ENCODE measurements around the gene FER.

FER gene

DNA sequence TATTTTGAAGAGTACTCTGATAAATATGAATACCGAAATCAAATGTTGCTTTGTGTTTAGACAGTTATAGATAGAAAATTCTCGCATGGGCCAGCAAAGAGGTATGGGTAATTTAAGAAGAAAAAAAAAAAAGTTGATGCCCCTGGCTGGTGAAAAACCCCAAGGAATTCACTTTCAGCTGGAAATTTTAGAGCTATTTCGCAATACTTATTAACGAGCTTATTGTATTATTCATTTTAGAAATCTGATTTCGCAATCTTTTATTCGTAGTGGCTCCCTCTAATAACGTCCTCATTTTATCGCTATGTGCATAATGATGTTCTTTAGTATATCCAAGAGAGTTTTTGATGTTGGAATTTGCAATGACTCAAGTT, 18.5 kb upstream of the FER start:
- TF ChIP-seq, protein P1, sequence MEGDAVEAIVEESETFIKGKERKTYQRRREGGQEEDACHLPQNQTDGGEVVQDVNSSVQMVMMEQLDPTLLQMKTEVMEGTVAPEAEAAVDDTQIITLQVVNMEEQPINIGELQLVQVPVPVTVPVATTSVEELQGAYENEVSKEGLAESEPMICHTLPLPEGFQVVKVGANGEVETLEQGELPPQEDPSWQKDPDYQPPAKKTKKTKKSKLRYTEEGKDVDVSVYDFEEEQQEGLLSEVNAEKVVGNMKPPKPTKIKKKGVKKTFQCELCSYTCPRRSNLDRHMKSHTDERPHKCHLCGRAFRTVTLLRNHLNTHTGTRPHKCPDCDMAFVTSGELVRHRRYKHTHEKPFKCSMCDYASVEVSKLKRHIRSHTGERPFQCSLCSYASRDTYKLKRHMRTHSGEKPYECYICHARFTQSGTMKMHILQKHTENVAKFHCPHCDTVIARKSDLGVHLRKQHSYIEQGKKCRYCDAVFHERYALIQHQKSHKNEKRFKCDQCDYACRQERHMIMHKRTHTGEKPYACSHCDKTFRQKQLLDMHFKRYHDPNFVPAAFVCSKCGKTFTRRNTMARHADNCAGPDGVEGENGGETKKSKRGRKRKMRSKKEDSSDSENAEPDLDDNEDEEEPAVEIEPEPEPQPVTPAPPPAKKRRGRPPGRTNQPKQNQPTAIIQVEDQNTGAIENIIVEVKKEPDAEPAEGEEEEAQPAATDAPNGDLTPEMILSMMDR (IDR thresholded peaks at IDR 0.05; ENCODE audit: low read length, missing control alignments): no peak
- no peak for DNase-seq (ENCODE audit: low read depth)
- peak overlapping the region; percentile 71 for H3K4me3 ChIP-seq (replicated peaks; ENCODE audit: low read depth, low read length)

DNA sequence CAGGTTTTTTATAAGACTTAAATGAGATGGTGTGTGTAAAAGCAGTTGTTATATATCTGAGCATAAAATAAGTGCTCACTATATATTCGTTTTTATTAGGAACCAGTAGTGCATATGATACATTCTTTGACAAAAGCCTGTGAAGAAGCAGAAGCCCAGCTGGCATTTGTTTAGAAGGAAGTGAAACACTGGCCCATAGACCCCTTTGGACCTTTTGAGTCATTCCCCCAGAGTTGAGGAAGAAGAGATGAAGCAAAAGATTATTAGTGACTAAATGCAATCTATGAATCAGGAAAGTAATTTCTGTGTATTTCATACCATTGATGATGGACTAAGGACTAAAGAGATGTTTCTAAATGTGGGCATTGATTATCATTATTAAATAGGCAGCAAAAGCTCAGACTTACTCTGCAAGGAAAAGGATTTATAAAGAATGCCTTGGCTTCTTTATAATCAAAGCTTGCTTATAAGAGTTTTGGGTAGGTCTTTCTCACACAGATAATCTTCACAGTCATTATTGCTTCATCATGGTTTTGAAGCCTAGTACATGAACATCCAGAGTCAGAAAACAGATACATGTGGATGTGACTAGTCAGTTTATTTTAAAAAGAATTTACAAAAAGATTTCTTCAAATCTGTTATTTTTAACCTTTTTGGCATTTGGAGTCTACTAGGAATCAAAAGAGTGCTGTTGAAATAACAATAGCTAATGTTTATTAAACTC, 16.9 kb upstream of the FER start:
- DNase-seq (ENCODE audit: low read depth): no peak
- no peak overlapping the region for H3K4me3 ChIP-seq (replicated peaks; ENCODE audit: low read depth, low read length)
- TF ChIP-seq, protein P1 (IDR thresholded peaks at IDR 0.05; ENCODE audit: low read length, missing control alignments): no peak

DNA sequence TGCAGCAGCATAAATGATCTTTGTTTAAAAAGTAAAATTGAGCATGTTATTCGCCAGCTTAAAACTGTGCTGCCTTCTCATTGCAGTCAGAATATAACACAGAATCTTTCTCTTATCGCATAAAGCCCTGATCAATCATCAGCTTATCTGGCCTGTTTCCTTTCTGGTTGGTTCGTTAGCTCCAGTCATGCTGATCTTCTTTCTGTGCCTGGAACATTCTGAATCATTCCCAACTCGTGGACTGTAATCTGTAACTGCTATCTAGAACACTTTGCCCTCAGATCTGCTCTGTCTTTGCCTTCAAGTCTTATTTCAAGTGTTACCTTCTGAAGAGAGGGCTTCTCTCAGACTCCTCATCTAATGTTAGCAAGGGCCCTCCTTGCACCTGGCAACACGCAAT, 11.9 kb upstream of the FER start:
- DNase-seq (ENCODE audit: low read depth): no peak
- no peak overlapping the region for H3K4me3 ChIP-seq (replicated peaks; ENCODE audit: low read depth, low read length)
- TF ChIP-seq, protein P1 (IDR thresholded peaks at IDR 0.05; ENCODE audit: low read length, missing control alignments): no peak

DNA sequence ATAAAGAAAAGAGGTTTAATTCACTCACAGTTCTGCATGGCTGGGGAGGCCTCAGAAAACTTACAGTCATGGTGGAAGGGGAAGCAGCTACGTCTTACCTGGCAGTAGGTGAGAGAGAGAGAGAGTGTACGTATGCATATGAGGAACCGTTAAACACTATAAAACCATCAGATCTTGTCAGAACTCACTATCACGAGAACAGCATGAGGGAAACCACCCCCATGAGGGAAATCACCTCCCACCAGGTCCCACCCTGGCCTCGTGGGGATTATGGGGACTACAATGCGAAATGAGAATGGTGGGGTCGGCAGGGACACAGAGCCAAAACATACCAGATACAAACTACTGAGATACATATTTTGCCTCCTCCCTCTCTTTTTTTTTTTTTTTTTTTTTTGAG, 10.8 kb upstream of the FER start:
- TF ChIP-seq, protein P1 (IDR thresholded peaks at IDR 0.05; ENCODE audit: low read length, missing control alignments): no peak
- H3K4me3 ChIP-seq (replicated peaks; ENCODE audit: low read depth, low read length): no peak overlapping the region
- DNase-seq (ENCODE audit: low read depth): no peak

DNA sequence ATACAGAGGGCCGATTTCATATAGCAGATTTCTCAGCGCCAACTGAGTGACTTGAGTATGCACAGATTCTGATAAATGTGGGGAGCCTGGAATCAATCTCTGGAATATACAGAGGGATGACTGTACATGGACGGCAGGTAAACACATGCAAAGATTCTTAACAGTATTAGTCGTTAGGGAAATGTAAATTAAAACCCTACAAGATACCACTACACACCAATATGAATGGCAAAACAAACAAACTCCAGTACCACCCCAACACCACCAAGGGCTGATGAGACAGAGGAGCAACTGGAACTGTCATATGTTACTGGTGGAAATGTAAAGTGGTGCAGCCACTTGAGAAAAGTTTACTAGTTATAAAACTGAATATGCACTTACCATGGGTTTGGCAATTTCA, 8.3 kb upstream of the FER start:
- no peak for DNase-seq (ENCODE audit: low read depth)
- TF ChIP-seq, protein P1 (IDR thresholded peaks at IDR 0.05; ENCODE audit: low read length, missing control alignments): no peak

DNA sequence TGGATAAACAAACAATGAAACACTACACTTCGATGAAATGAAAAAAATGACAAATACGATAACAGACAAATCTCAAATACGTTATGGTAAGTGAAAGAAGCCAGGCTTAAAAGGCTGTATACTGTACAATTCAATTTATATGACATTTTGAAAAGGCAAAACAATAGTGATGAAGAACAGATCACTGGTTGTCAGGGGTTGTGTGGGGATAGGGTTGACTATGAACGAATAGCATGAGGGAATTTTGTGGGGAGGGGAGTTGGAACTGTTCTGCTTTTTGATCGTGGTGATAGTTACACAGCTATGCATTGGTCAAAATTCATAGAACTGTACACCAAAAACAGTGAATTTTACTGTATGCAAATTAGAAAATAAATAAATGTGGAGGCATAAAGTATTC, 7.8 kb upstream of the FER start:
- no peak overlapping the region for H3K4me3 ChIP-seq (replicated peaks; ENCODE audit: low read depth, low read length)
- DNase-seq (ENCODE audit: low read depth): no peak
- TF ChIP-seq, protein P1 (IDR thresholded peaks at IDR 0.05; ENCODE audit: low read length, missing control alignments): no peak

More for the DNA sequence above, 8.3 kb upstream of the FER start:
- H3K4me3 ChIP-seq (replicated peaks; ENCODE audit: low read depth, low read length): no peak overlapping the region

DNA sequence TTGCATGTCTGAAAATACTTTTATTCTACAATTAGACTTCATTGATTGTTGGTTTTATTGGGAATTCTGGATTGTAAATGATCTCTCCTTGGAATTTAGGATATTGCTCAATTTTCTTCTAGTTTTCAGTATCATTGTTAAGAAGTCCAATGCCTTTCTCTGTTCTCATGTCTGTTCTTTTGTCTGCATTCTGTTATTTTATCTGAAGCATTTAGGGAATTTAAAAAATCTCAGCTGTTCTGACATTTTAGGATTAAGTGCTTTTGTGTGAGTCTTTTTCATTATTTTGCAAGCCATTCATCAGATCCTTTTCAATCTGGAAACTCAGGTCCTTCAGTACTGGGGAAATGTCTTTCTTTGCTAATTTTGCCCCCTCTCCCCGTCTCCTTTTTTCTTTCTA, 4.4 kb upstream of the FER start:
- H3K4me3 ChIP-seq (replicated peaks; ENCODE audit: low read depth, low read length): no peak overlapping the region
- TF ChIP-seq, protein P1 (IDR thresholded peaks at IDR 0.05; ENCODE audit: low read length, missing control alignments): no peak
- peak; percentile 82 for DNase-seq (ENCODE audit: low read depth)

All from fibroblast of pulmonary artery (primary cell).